Endothelial cell of hepatic sinusoid (primary cell): Measurements from ENCODE around the gene CHRDL1.

Experiments
- in situ Hi-C: cut with HindIII; loops from 2 replicates; pipeline ENCODE4 v1.10.0; 2017; ENCODE audit warnings: low sequenced_read_pairs

CHRDL1 gene

GRCh38 chrX:110743679-110744340, 51.8 kb downstream of the CHRDL1 start:
- in situ Hi-C loops, result no loop called here

- in situ Hi-C loops, result no loop called here
Observed at GRCh38 chrX:110741213-110741796, 54.3 kb downstream of the CHRDL1 start.

GRCh38 chrX:110734894-110735541, 60.6 kb downstream of the CHRDL1 start:
- in situ Hi-C loops, result no loop called here

- in situ Hi-C loops, result no loop called here
Observed at GRCh38 chrX:110734271-110734670, 61.3 kb downstream of the CHRDL1 start.

GRCh38 chrX:110733166-110733565, 62.5 kb downstream of the CHRDL1 start:
- in situ Hi-C loops, result no loop called here

- in situ Hi-C loops, result no loop called here
Observed at GRCh38 chrX:110732266-110732665, 63.4 kb downstream of the CHRDL1 start.

- in situ Hi-C loops, result no loop called here
Observed at GRCh38 chrX:110723844-110724243, 71.8 kb downstream of the CHRDL1 start.

- in situ Hi-C loops, result no loop called here
Observed at GRCh38 chrX:110722135-110722534, 73.5 kb downstream of the CHRDL1 start.

- in situ Hi-C loops, result no loop called here
Observed at GRCh38 chrX:110713666-110714065, 82.0 kb downstream of the CHRDL1 start.

GRCh38 chrX:110706446-110706845, 89.2 kb downstream of the CHRDL1 start:
- in situ Hi-C loops, result no loop called here

- in situ Hi-C loops, result no loop called here
Observed at GRCh38 chrX:110703641-110704040, 92.0 kb downstream of the CHRDL1 start.

GRCh38 chrX:110699109-110699508, 96.5 kb downstream of the CHRDL1 start:
- in situ Hi-C loops, result no loop called here

- in situ Hi-C loops, result no loop called here
Observed at GRCh38 chrX:110698696-110699095, 96.9 kb downstream of the CHRDL1 start.

GRCh38 chrX:110692866-110693265, 102.8 kb downstream of the CHRDL1 start:
- in situ Hi-C loops, result no loop called here

- in situ Hi-C loops, result no loop called here
Observed at GRCh38 chrX:110691446-110691845, 104.2 kb downstream of the CHRDL1 start.

- in situ Hi-C loops, result no loop called here
Observed at GRCh38 chrX:110684653-110685052, 111.0 kb downstream of the CHRDL1 start.

GRCh38 chrX:110683925-110684324, 111.7 kb downstream of the CHRDL1 start:
- in situ Hi-C loops, result no loop called here

GRCh38 chrX:110678591-110678990, 117.0 kb downstream of the CHRDL1 start:
- in situ Hi-C loops, result no loop called here

- in situ Hi-C loops, result no loop called here
Observed at GRCh38 chrX:110675886-110676285, 119.7 kb downstream of the CHRDL1 start.

- in situ Hi-C loops, result no loop called here
Observed at GRCh38 chrX:110671068-110671803, 124.4 kb downstream of the CHRDL1 start.

- in situ Hi-C loops, result no loop called here
Observed at GRCh38 chrX:110669572-110669971, 126.0 kb downstream of the CHRDL1 start.

- in situ Hi-C loops, result no loop called here
Observed at GRCh38 chrX:110667706-110668105, 127.9 kb downstream of the CHRDL1 start.
